ENCODE measurements around the gene IGF1R. TPM values are rescaled to one million over a fixed set of nuclear protein-coding genes. Genes with fewer than 3 reads are reported as not detected.
"Not testable (repeated sequence)": the region's sequence is repeated elsewhere in the genome, so short reads cannot be mapped to it uniquely, and the experiment has no call there.

IGF1R gene
- total RNA-seq, 4 donors from 2014 or later = 39.3 to 97.4 (median 44.7) TPM

GRCh38 chr15:98996624-98997023 is 348.3 kb downstream of the IGF1R start:
- no peak for ATAC-seq (ENCODE audit: low FRiP score)
- no peak for DNase-seq (ENCODE audit: low spot score)
- TF ChIP-seq, protein P1, sequence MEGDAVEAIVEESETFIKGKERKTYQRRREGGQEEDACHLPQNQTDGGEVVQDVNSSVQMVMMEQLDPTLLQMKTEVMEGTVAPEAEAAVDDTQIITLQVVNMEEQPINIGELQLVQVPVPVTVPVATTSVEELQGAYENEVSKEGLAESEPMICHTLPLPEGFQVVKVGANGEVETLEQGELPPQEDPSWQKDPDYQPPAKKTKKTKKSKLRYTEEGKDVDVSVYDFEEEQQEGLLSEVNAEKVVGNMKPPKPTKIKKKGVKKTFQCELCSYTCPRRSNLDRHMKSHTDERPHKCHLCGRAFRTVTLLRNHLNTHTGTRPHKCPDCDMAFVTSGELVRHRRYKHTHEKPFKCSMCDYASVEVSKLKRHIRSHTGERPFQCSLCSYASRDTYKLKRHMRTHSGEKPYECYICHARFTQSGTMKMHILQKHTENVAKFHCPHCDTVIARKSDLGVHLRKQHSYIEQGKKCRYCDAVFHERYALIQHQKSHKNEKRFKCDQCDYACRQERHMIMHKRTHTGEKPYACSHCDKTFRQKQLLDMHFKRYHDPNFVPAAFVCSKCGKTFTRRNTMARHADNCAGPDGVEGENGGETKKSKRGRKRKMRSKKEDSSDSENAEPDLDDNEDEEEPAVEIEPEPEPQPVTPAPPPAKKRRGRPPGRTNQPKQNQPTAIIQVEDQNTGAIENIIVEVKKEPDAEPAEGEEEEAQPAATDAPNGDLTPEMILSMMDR (IDR thresholded peaks at IDR 0.05) = no peak

DNA sequence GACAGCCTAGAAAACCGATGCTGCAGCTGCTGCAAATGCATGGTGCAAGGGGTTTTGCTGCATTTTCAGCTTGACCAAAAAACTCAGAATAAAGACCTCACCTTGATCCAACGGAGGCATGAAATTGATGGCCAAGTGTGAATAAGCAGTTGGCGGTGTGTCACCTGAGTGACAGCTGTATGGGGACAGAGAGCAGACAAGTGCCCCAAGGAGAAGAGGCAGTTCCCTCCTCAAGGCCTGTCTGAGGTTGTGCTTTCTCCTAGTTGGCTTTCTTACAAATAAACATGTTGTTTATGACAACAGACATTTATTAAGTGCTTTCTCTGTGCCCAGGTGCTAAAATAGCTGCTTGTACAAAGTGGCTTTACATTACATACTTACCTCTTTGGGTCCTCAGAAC is 349.0 kb downstream of the IGF1R start:
- TF ChIP-seq, protein P1 (IDR thresholded peaks at IDR 0.05) = no peak
- DNase-seq (ENCODE audit: low spot score) (no peak), ATAC-seq (ENCODE audit: low FRiP score) (no peak)

GRCh38 chr15:98997755-98998154 is 349.4 kb downstream of the IGF1R start:
- TF ChIP-seq, protein P1 (IDR thresholded peaks at IDR 0.05) = no peak
- DNase-seq (ENCODE audit: low spot score) (no peak), ATAC-seq (ENCODE audit: low FRiP score) (no peak)

DNA sequence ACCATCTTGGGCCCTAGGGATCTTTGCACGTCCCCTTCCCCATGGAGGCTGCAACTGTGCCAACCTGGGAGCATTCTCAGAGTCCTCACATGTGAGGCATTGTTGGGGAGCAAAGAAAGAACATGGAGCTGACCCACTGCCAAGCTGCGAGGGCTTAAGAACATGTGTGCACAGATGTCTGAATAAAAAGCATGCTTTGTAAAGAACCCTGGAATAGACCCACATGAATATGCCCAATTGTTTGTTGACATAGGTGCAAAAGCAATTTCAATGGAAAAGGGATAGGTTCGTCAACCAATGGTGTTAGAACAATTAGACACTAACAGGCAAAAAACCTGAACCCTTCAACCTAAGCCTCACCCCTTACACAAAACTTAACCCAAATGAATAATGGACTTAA is 349.9 kb downstream of the IGF1R start:
- TF ChIP-seq, protein P1 (IDR thresholded peaks at IDR 0.05) = no peak
- no peak for ATAC-seq (ENCODE audit: low FRiP score)
- no peak for DNase-seq (ENCODE audit: low spot score)

DNA sequence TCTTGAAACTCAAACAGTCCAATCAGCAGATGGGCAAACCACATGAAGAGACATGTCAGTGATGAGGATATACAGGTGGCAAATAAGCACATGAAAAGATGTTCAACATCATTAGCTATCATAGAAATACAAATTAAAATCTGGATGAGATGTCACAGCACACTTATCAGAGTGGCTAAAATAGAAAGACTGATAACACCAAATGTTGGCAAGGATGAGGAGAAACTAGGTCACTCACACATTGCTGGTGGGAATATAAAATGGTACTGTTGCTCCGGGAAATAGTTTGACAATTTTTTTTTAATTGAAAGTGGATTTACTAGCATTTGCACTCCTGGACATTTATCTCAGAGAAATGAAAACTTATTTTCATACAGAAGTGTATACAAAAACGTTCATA is 350.9 kb downstream of the IGF1R start:
- no peak for ATAC-seq (ENCODE audit: low FRiP score)
- DNase-seq (ENCODE audit: low spot score) = no peak
- TF ChIP-seq, protein P1 (IDR thresholded peaks at IDR 0.05) = no peak

DNA sequence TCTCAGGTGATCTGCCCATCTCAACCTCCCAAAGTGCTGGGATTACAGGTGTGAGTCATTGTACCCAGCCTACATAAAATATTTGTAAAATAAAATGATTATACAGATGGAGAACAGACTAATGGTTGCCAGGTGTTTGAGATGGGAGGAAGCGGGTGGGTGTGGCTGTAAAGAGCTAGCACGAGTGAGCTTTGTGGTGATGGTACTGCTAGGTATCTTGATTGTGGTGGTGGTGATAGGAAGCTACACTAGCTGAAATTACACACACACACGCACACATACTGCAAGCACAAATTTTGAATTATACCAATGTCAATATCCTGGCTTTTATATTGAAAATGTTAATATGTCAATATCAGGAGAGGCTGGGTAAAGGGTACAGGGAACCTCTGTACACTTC is 353.9 kb downstream of the IGF1R start:
- no peak for DNase-seq (ENCODE audit: low spot score)
- ATAC-seq (ENCODE audit: low FRiP score) = no peak
- TF ChIP-seq, protein P1 (IDR thresholded peaks at IDR 0.05) = no peak

GRCh38 chr15:99003317-99003716 is 355.0 kb downstream of the IGF1R start:
- ATAC-seq (ENCODE audit: low FRiP score); DNase-seq (ENCODE audit: low spot score): not testable (repeated sequence)

DNA sequence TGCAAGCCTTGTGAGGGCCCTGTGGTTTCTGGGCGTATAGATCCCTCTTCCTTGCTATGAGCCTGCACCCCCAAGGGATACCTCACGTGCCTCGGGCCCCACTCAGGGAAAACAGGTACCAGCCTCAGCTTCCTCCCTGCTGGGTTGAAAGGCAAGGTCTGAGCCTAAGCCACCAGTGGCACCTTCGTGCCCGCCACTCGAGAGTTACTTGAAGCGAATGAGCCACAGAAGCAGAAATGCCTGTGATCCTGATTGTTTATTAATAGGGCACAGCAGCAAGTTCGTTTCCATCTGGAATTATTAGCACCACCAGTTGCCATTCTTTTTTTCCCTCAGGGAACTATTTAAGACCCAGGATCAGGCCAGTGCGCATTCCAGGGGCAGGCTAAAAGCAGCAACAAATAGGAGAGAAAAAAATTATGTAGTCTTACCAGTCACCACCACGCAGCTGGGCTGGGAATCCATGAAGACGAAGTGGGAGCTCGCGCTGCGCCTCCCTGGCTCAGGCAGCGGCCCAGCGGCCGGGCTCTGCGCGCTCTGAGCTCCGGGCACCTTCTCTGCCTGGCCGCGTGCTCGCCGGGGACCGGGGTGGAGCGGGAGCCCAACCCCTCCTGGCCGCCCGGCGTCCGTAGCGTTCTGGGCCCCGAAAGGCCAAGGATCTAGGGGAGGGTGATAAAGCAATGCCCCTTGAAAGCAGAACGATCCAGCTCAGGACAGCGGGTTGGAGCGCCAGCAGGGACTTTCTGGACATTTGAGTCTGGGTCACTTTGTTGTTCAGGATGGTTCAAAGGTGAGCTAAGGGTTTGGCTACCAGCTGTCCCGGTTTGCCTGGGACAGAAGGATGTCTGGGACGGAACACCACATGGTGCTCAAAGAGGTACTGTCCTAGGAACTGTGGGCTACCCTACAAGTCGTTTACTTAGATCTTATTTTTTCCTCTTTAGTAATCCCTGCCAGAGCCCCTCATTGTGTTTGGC is 356.9 kb downstream of the IGF1R start:
- DNase-seq (ENCODE audit: low spot score); ATAC-seq (ENCODE audit: low FRiP score): not testable (repeated sequence)

Measured in omental fat pad (tissue), 4 donors.